Cardiac fibroblast (primary cell): ENCODE results near the gene HOXA4.

ENCODE experiments used
- DNase-seq, 2 donors: peaks; one replicate each; pipeline versions ENCODE4 v3.0.0 to v3.0.0-alpha.2; 2010; ENCODE audit warnings: low read depth in 2 of 2
- H3K4me3 ChIP-seq, 2 donors: replicated peaks in 1 of 2; 1 replicate in 1 of 2; 2 replicates in 1 of 2; pipeline ENCODE4 v1.5.1; 2011; ENCODE audit warnings: low read depth in 2 of 2, low read length in 2 of 2, mild to moderate bottlenecking in 2 of 2, moderate library complexity in 1 of 2
- TF ChIP-seq, protein P1 (sequence below): IDR thresholded peaks from one replicate; pipeline ENCODE4 v1.5.1; 2011; ENCODE audit warnings: low read depth, mild to moderate bottlenecking, low read length, inconsistent platforms

Gene HOXA4

DNA sequence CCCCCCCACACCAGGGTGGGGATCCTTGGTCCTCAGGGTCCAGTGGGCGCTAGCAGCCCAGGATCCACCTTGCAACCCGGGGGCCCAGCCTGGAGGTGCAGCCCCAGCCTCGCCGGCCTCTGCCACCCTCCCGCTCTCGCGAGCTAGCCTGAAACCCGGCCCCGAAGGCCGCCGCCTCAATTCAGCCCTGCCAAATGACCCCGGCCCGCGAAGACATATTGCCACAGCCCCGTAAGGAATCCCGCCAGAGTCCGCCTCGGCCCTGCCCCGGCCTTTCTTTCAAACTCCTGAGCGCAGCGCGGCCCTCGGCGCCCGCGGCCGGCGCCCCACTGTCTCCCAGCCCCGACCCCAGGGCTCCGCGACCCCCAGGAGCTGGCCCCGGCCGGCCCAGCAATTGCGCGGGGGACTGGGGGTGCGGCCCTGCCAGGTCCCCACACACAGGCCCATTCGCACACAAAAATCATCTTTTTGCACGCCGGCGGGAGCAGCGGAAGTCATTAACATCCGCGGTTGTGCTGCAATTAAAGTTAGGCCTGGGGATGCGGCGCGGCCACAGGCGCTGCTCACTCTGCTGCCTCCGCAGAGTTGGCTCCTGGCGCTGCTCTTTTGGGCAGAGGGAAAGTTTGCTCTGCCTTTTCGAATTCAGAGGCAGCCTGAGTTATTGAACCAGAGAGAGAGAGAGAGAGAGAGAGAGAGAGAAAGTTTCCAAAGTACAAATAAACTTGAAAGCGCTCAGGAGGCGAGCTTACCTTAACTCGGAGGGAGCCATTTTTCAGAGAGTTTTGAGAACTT, 9.0 kb upstream of the HOXA4 start:
- DNase-seq: no peak
- H3K4me3 ChIP-seq: no peak overlapping the region
- TF ChIP-seq, protein P1, sequence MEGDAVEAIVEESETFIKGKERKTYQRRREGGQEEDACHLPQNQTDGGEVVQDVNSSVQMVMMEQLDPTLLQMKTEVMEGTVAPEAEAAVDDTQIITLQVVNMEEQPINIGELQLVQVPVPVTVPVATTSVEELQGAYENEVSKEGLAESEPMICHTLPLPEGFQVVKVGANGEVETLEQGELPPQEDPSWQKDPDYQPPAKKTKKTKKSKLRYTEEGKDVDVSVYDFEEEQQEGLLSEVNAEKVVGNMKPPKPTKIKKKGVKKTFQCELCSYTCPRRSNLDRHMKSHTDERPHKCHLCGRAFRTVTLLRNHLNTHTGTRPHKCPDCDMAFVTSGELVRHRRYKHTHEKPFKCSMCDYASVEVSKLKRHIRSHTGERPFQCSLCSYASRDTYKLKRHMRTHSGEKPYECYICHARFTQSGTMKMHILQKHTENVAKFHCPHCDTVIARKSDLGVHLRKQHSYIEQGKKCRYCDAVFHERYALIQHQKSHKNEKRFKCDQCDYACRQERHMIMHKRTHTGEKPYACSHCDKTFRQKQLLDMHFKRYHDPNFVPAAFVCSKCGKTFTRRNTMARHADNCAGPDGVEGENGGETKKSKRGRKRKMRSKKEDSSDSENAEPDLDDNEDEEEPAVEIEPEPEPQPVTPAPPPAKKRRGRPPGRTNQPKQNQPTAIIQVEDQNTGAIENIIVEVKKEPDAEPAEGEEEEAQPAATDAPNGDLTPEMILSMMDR: no peak

DNA sequence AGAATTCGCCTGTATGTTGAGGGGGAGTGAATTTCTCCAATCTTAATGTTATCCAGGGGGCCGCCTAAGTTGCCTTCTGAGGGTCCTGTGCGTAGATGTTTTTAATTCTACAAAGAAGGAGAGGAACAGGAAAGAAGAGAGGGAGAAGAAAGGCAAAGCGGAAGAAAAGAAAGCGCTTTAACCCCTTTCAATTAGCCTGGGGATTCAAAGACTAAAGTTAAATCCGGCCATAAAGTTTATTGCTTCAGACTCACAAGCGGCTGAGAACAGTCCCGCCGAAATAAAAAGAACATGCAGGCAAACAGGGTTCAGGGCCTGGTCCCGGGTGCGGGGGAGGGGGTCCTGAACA, 8.4 kb upstream of the HOXA4 start:
- TF ChIP-seq, protein P1: no peak
- no peak for DNase-seq
- H3K4me3 ChIP-seq: no peak overlapping the region

DNA sequence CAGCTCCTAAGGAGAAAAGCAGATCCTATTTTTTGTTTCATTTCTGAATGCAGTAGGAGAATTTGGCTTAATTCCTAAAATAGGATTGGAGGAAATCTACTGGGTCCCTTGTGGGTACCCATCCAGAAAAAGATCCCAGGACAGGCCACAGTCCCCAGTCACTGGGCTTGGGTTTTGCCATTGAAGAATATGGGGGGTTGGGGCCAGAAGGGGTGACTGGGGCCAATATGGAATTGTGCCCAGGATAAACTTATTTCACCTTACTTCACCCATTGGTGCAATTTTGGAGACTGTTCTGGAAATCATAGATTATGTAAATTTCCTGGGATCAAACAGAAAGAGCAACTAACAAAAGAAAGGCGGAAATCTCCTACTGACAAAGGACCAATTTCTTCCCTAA, 7.9 kb upstream of the HOXA4 start:
- TF ChIP-seq, protein P1: no peak
- H3K4me3 ChIP-seq: no peak overlapping the region
- no peak for DNase-seq

DNA sequence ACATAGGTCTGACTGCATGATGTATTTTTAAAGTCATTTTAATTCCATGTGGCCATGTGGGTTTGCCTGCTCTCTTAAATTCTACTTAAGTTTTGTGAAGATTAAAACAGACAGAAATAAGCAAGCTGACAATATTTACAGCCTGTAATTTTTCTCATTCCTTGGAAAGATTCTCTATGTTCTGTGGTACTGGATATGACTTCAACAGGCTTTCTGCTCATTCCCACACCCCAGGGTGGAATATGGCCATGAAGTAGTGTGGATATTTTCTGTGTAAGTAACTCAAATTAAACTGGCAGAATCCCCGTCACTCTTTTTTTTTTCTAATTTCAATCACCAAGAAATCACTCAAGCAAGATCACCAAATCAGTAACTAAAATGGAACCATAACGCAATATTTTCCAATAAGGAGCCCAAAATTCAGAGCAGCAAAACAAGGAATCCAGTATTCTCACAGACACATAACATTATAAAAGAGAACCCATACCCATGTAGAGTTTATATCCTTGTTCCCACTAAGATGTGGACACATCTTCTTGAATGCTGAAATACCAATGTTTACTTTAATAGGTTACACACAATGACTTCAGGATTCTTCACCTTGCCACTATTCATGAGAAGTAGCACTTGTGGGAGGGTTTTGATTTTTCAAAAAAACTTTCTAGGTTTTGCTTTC, 7.2 kb upstream of the HOXA4 start:
- TF ChIP-seq, protein P1: no peak
- H3K4me3 ChIP-seq: no peak overlapping the region
- no peak for DNase-seq

DNA sequence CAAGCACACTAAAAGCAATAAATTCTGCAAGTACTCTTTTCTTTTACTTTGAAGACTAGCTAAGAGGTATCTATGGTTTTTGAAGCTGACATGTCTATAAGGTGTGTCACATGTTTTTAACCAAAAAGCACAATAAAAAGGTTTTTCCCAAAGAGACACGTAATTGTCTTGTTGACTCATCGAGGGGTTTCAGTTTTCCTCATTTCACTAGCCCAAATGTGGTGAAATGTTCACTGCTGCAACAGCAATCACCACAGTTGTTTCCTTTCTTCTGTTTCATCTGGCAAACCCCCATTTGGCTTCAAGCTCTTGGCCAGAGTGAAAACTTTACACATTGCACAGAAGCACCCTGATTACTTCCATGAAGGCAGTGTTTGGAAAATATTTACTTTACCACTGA, 3.8 kb upstream of the HOXA4 start:
- TF ChIP-seq, protein P1: no peak
- no peak overlapping the region for H3K4me3 ChIP-seq
- DNase-seq: peak; percentile 52 to 64

DNA sequence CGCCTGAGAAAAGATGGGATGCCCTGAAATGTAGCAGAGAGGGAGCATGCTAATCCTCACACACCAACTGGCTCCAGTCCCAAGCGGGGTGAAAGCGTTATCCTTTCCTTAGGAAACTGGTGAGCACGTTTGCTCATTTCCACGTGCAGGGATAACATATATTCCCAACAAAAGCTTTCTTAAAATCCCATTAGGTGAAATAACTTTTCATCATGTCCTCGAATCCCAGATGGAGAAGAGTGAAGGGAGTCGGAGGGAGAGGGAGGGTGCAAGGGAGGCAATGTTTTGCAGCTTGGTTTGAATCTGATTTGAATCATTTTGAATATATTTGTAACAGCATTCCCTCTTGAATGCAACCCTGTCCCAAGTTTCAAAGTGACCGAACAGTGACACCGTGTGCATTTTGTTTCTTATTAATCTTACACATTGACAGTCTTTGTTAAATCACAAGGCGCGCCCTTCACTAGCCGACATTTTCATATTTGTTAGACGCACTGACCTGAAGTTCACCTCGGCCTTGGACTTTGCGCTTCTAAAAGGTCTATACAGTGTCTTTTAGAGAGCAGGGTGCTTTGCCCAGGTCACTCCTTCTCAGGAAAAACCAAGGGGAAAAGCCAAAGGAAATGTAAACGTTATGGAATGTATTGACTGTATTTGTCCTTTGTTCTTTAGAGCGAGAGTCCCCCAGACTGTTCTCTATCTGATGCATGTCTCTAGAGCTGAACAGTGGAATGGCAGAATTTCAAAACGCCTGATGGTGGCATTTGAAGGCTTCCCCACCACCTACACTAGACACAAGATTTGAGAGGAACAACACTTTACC, 3.1 kb upstream of the HOXA4 start:
- TF ChIP-seq, protein P1: no peak
- no peak overlapping the region for H3K4me3 ChIP-seq
- DNase-seq: no peak
